ENCODE data around the gene CENPC.

The CENPC gene

DNA sequence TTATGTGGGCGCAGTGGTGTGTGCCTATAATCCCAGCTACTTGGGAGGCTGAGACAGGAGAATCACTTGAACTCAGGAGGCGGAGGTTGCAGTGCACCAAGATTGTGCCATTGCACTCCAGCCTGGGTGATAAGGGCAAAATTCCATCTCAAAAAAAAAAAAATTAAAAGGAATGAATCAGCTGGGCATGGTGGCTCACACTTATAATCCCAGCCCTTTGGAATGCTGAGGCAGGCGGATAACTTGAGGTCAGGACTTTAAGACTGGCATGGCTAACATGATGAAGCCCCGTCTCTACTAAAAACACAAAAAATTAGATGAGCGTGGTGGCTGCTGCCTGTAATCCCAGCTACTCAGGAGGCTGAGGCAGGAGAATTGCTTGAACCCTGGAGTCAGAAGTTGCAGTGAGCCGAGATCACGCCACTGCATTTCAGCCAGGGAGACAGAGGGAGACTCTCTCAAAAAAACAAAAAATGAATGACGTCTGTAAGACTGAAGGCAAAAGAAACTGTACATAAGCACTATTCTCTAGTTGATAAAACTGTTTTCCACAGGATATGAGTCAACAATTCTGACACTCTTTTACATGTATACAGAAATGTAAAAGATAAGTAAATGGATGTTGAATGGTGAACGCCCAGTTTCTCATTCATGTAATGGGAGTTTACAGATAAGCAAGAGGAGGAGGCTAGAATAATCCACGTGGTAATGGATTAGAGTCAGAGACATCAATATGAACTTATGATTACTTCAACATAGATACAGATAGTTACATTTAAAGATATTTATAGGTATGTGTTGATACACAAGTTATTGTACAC lies 22.2 kb downstream of the CENPC start:
- Histone ChIP-seq H4K20me1 (ENCODE audit: insufficient read depth, low read length) (peaks cover 13% of the 10 kb centered on the region), H3K79me2 (ENCODE audit: low read length) (peaks cover 55% of the 10 kb centered on the region), H3K4me3 (ENCODE audit: low read length) (no peak overlapping the region), H3K36me3 (replicated peaks; ENCODE audit: low read depth, low read length) (peaks cover 29% of the 10 kb centered on the region), H3K4me1 (ENCODE audit: low read length) (peaks cover 8% of the 10 kb centered on the region; the same call in 1 of the 2 replicates), H3K9ac (ENCODE audit: low read length) (no peak overlapping the region), H3K4me2 (ENCODE audit: low read length) (no peak overlapping the region), H3K27ac (ENCODE audit: low read length) (no peak overlapping the region), H2AFZ (ENCODE audit: low read depth, low read length) (no peak overlapping the region), H3K27me3 (ENCODE audit: low read depth, low read length) (no peaks in the 10 kb centered on the region), H3K9me3 (ENCODE audit: insufficient read depth, low read length) (no peaks in the 10 kb centered on the region)
- TF ChIP-seq EZH2phosphoT487 (IDR thresholded peaks at IDR 0.05; ENCODE audit: low read depth) = no peak
- TF ChIP-seq, protein P1, sequence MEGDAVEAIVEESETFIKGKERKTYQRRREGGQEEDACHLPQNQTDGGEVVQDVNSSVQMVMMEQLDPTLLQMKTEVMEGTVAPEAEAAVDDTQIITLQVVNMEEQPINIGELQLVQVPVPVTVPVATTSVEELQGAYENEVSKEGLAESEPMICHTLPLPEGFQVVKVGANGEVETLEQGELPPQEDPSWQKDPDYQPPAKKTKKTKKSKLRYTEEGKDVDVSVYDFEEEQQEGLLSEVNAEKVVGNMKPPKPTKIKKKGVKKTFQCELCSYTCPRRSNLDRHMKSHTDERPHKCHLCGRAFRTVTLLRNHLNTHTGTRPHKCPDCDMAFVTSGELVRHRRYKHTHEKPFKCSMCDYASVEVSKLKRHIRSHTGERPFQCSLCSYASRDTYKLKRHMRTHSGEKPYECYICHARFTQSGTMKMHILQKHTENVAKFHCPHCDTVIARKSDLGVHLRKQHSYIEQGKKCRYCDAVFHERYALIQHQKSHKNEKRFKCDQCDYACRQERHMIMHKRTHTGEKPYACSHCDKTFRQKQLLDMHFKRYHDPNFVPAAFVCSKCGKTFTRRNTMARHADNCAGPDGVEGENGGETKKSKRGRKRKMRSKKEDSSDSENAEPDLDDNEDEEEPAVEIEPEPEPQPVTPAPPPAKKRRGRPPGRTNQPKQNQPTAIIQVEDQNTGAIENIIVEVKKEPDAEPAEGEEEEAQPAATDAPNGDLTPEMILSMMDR (IDR thresholded peaks at IDR 0.05; ENCODE audit: low read depth, low read length) = no peak

DNA sequence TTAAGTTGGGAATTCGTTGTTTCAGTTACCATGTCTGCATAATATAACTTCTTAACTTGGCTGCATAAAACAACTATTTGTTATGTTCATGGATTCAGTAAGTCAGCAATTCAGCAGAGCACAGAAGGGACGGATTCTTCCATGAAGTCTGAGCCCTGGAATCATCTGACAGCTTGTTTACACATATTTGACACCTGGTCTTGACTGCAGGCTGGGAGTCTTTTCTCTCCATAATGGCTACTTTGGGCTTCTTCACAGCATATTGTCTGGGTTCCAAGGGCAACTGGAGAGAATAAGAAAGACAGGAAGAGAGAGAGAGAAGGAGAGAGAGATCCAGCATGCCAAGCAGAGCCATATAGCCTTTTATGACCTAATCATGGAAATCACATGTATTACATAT lies 23.1 kb downstream of the CENPC start:
- H2AFZ ChIP-seq (ENCODE audit: low read depth, low read length) = no peak overlapping the region
- no peaks in the 10 kb centered on the region for H3K9me3 ChIP-seq (ENCODE audit: insufficient read depth, low read length)
- H3K9ac ChIP-seq (ENCODE audit: low read length) = no peak overlapping the region
- H3K4me2 ChIP-seq (ENCODE audit: low read length) = no peak overlapping the region
- peaks cover 13% of the 10 kb centered on the region for H4K20me1 ChIP-seq (ENCODE audit: insufficient read depth, low read length)
- no peak overlapping the region for H3K27ac ChIP-seq (ENCODE audit: low read length)
- H3K36me3 ChIP-seq (replicated peaks; ENCODE audit: low read depth, low read length) = peaks cover 25% of the 10 kb centered on the region
- peaks cover 51% of the 10 kb centered on the region for H3K79me2 ChIP-seq (ENCODE audit: low read length)
- H3K4me3 ChIP-seq (ENCODE audit: low read length) = no peak overlapping the region
- H3K4me1 ChIP-seq (ENCODE audit: low read length) = peaks cover 8% of the 10 kb centered on the region; the same call in 1 of the 2 replicates
- no peaks in the 10 kb centered on the region for H3K27me3 ChIP-seq (ENCODE audit: low read depth, low read length)
- no peak for TF ChIP-seq EZH2phosphoT487 (IDR thresholded peaks at IDR 0.05; ENCODE audit: low read depth)
- TF ChIP-seq, protein P1 (IDR thresholded peaks at IDR 0.05; ENCODE audit: low read depth, low read length) = no peak

DNA sequence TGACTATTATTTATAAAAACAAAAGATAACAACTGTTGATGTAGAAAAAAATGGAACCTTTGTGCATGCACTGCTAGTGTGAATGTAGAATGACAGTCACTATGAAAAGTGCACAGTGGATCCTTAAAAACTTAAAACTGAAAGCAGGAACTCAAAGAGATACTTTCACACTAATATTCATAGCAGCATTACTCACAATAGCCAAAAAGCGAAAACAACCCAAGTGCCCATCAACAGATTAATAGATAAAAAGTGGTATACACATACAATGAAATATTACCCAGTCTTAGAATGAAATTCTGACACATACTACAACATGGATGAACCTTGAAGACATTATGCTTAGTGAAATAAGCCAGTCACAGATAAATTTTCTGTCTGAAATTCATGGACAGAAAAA lies 23.8 kb downstream of the CENPC start:
- Histone ChIP-seq H3K36me3 (replicated peaks; ENCODE audit: low read depth, low read length) (peaks cover 19% of the 10 kb centered on the region), H3K4me1 (ENCODE audit: low read length) (peaks cover 8% of the 10 kb centered on the region; the same call in 1 of the 2 replicates), H3K4me2 (ENCODE audit: low read length) (no peak overlapping the region), H2AFZ (ENCODE audit: low read depth, low read length) (no peak overlapping the region), H3K27ac (ENCODE audit: low read length) (no peak overlapping the region), H4K20me1 (ENCODE audit: insufficient read depth, low read length) (peaks cover 13% of the 10 kb centered on the region), H3K9ac (ENCODE audit: low read length) (no peak overlapping the region), H3K27me3 (ENCODE audit: low read depth, low read length) (no peaks in the 10 kb centered on the region), H3K9me3 (ENCODE audit: insufficient read depth, low read length) (no peaks in the 10 kb centered on the region), H3K4me3 (ENCODE audit: low read length) (no peak overlapping the region), H3K79me2 (ENCODE audit: low read length) (peaks cover 51% of the 10 kb centered on the region)
- TF ChIP-seq EZH2phosphoT487 (IDR thresholded peaks at IDR 0.05; ENCODE audit: low read depth) = no peak
- TF ChIP-seq, protein P1 (IDR thresholded peaks at IDR 0.05; ENCODE audit: low read depth, low read length) = no peak

DNA sequence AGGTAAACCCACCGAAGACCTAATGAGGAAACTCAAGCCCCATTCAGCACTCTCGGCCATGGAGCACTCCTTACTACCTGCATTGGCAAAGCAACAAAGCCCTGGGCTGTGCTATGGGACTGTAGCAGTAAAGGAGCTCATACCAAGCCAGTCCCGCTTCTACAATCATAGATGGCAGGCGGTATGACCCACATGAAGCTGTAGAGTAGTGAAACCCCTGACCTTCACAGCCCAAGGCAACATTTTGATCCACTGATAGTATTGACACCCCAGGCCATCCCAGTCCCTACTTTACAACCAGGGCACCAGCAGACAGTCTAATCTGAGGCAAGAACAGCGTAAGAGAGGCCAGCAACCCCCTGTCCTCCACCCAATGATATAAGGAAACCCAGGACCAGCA lies 25.2 kb downstream of the CENPC start:
- Histone ChIP-seq H3K4me2 (ENCODE audit: low read length) (no peak overlapping the region), H3K4me1 (ENCODE audit: low read length) (peaks cover 8% of the 10 kb centered on the region; the same call in 1 of the 2 replicates), H2AFZ (ENCODE audit: low read depth, low read length) (no peak overlapping the region), H3K27me3 (ENCODE audit: low read depth, low read length) (no peaks in the 10 kb centered on the region), H3K27ac (ENCODE audit: low read length) (no peak overlapping the region), H3K9ac (ENCODE audit: low read length) (no peak overlapping the region), H4K20me1 (ENCODE audit: insufficient read depth, low read length) (peaks cover 13% of the 10 kb centered on the region), H3K9me3 (ENCODE audit: insufficient read depth, low read length) (no peaks in the 10 kb centered on the region), H3K36me3 (replicated peaks; ENCODE audit: low read depth, low read length) (peaks cover 18% of the 10 kb centered on the region), H3K4me3 (ENCODE audit: low read length) (no peak overlapping the region), H3K79me2 (ENCODE audit: low read length) (peaks cover 40% of the 10 kb centered on the region)
- no peak for TF ChIP-seq EZH2phosphoT487 (IDR thresholded peaks at IDR 0.05; ENCODE audit: low read depth)
- TF ChIP-seq, protein P1 (IDR thresholded peaks at IDR 0.05; ENCODE audit: low read depth, low read length) = no peak

All from OCI-LY3 (cell line).